ENCODE measurements around the gene SOX3. TPM values are rescaled to one million over a fixed set of nuclear protein-coding genes. Genes with fewer than 3 reads are reported as not detected.

The SOX3 gene
- total RNA-seq, 1 experiment from 2014 or later = not detected

GRCh38 chrX:140467211-140467610 lies 37.7 kb downstream of the SOX3 start:
- no peaks in the 10 kb centered on the region for H3K36me3 ChIP-seq (ENCODE audit: insufficient read depth, low read length, poor library complexity, severe bottlenecking)
- CTCF ChIA-PET = no interaction called here
- H3K9me3 ChIP-seq (ENCODE audit: low read depth, low read length, poor library complexity, severe bottlenecking) = no peaks in the 10 kb centered on the region
- POLR2A ChIA-PET (ENCODE audit: low non-redundant PET) = no interaction called here
- BruUV-seq (replicated peaks) = no TSS peak
- no peaks in the 10 kb centered on the region for H3K27me3 ChIP-seq (replicated peaks; ENCODE audit: insufficient read depth, low read depth, low read length, poor library complexity)
- intact Hi-C loops (cut with micrococcal nuclease; ENCODE audit: unreplicated experiment) = no loop called here
- H3K4me3 ChIP-seq (ENCODE audit: low read depth, low read length, poor library complexity, severe bottlenecking) = no peak overlapping the region
- H3K4me1 ChIP-seq (ENCODE audit: insufficient read depth, low read length, poor library complexity, severe bottlenecking) = no peaks in the 10 kb centered on the region
- TF ChIP-seq EZH2 (IDR thresholded peaks at IDR 0.05; ENCODE audit: borderline replicate concordance, low read depth, low read length, poor library complexity, severe bottlenecking) = no peak
- H3K27ac ChIP-seq (ENCODE audit: low read depth, low read length, poor library complexity, severe bottlenecking) = no peak overlapping the region
- DNase-seq (ENCODE audit: low spot score) = no peak

Other genes starting within 250 kb of the SOX3 start
- gene LINC00632, start 204.7 kb upstream of the SOX3 start, total RNA-seq (2021) = 4.2 and 7.5 TPM in 2 replicates